A549 (cell line): Measurements from ENCODE around the gene PINK1. TPM values are rescaled to one million over a fixed set of nuclear protein-coding genes. Genes with fewer than 3 reads are reported as not detected.

Experiments
- ATAC-seq, 2 experiments: fragments of 200-7000 bp in 1 of 2; fragments of >200 bp in 1 of 2; cut with Nextera tagmentation in 1 of 2; cut with Tn5 transposase in 1 of 2; 3 replicates each; pipeline versions ENCODE4 v1.8.0 to v1.9.1; 2018 to 2020; ENCODE audit warnings: mild to moderate bottlenecking in 1 of 2, moderate library complexity in 1 of 2
- CTCF ChIA-PET: fragments of 300-600 bp; sonication (Branson Sonifier 250); formaldehyde crosslinking; extraction: SDS; loops from one replicate; lab custom pipeline; 2021; ENCODE audit warnings: antibody characterized with exemption, inconsistent platforms; lab: Yijun Ruan, JAX
- POLR2A ChIA-PET: fragments of 350-600 bp; formaldehyde crosslinking; extraction: SDS; loops from one replicate; lab custom pipeline; 2021; ENCODE audit warnings: antibody characterized with exemption, inconsistent platforms; lab: Yijun Ruan, JAX
- DNase-seq, 2 experiments: peaks; one replicate each; pipeline versions ENCODE4 v3.0.0 to v3.0.0-alpha.2; 2011 to 2016; ENCODE audit warnings: low read depth in 1 of 2, low spot score in 1 of 2
- FAIRE-seq: peaks from 2 replicates; lab custom pipeline; 2011; peaks lifted over from hg19 to GRCh38; lab: Jason Lieb, UNC
- H3K27ac ChIP-seq, 2 experiments: fragments of >200 bp; sonication (Bioruptor Twin); formaldehyde crosslinking; 3 replicates each; pipeline ENCODE4 v1.5.1; 2016 to 2017
- H3K4me1 ChIP-seq: fragments of >200 bp; sonication (Bioruptor Twin); formaldehyde crosslinking; 3 replicates; pipeline ENCODE4 v1.6.1; 2016
- H3K4me2 ChIP-seq: fragments of >200 bp; sonication (Bioruptor Twin); formaldehyde crosslinking; 3 replicates; pipeline ENCODE4 v1.6.1; 2016
- H3K4me3 ChIP-seq: fragments of >200 bp; sonication (Bioruptor Twin); formaldehyde crosslinking; 3 replicates; pipeline ENCODE4 v1.5.1; 2016
- H3K9me3 ChIP-seq: fragments of >200 bp; sonication (Bioruptor Twin); formaldehyde crosslinking; 3 replicates; pipeline ENCODE4 v1.6.1; 2016
- BHLHE40 ChIP-seq: IDR thresholded peaks from 2 replicates; pipeline ENCODE4 v1.6.1; 2012; ENCODE audit warnings: low read depth, low read length, inconsistent platforms
- CBX2 ChIP-seq: fragments of 200-600 bp; sonication (generic); IDR thresholded peaks from 2 replicates; pipeline ENCODE4 v1.6.1; 2016; ENCODE audit warnings: low read depth, mild to moderate bottlenecking, borderline replicate concordance
- CBX8 ChIP-seq: fragments of 200-600 bp; sonication (generic); IDR thresholded peaks from 2 replicates; pipeline ENCODE4 v1.6.1; 2016
- CEBPB ChIP-seq, 2 experiments: fragments of >200 bp in 1 of 2; sonication (Bioruptor Twin) in 1 of 2; formaldehyde crosslinking in 1 of 2; IDR thresholded peaks; 2 replicates each; pipeline ENCODE4 v1.6.1; 2012 to 2016
- ELK1 ChIP-seq: fragments of 150-350 bp; IDR thresholded peaks from 2 replicates; pipeline ENCODE4 v1.6.1; 2014; ENCODE audit warnings: low read depth, mild to moderate bottlenecking, low read length
- GATA3 ChIP-seq: IDR thresholded peaks from 2 replicates; pipeline ENCODE4 v1.6.1; 2012; ENCODE audit warnings: borderline replicate concordance
- HMGXB4 ChIP-seq: fragments of 250-450 bp; sonication (Bioruptor Pico); IDR thresholded peaks from 2 replicates; pipeline ENCODE4 v1.5.0; 2021; ENCODE audit warnings: mild to moderate bottlenecking, moderate library complexity, borderline replicate concordance
- HOXA7 ChIP-seq: fragments of 250-450 bp; sonication (Bioruptor Pico); IDR thresholded peaks from 2 replicates; pipeline ENCODE4 v1.5.0; 2020; ENCODE audit warnings: mild to moderate bottlenecking, moderate library complexity
- HOXB5 ChIP-seq: fragments of 250-450 bp; sonication (Bioruptor Pico); IDR thresholded peaks from 2 replicates; pipeline ENCODE4 v1.5.0; 2020; ENCODE audit warnings: mild to moderate bottlenecking, moderate library complexity
- KDM1A ChIP-seq: fragments of 200-600 bp; sonication (generic); IDR thresholded peaks from 2 replicates; pipeline ENCODE4 v1.6.1; 2016; ENCODE audit warnings: low read depth, mild to moderate bottlenecking
- NR3C1 ChIP-seq: fragments of >200 bp; sonication (Bioruptor Twin); formaldehyde crosslinking; IDR thresholded peaks from 3 replicates; pipeline ENCODE4 v1.6.1; 2017
- PBX3 ChIP-seq: IDR thresholded peaks from 2 replicates; pipeline ENCODE4 v1.6.1; 2012
- PHF8 ChIP-seq: fragments of 200-600 bp; sonication (generic); IDR thresholded peaks from 2 replicates; pipeline ENCODE4 v1.6.1; 2016; ENCODE audit warnings: low read depth, mild to moderate bottlenecking, antibody characterized with exemption, moderate library complexity, borderline replicate concordance
- POLR2A ChIP-seq: IDR thresholded peaks from 2 replicates; pipeline ENCODE4 v1.6.1; 2012; ENCODE audit warnings: mild to moderate bottlenecking, low read length
- SMC3 ChIP-seq: fragments of >200 bp; sonication (Bioruptor Twin); formaldehyde crosslinking; IDR thresholded peaks from 3 replicates; pipeline ENCODE4 v1.6.1; 2018; ENCODE audit warnings: inconsistent platforms
- SREBF2 ChIP-seq: fragments of 450-650 bp; IDR thresholded peaks from 2 replicates; pipeline ENCODE4 v1.6.1; 2014; ENCODE audit warnings: mild to moderate bottlenecking, moderate library complexity
- ZC3H11A ChIP-seq: fragments of 450-650 bp; IDR thresholded peaks from 2 replicates; pipeline ENCODE4 v1.6.1; 2014; ENCODE audit warnings: antibody characterized with exemption, mild to moderate bottlenecking
- ZFP36 ChIP-seq: fragments of 450-650 bp; IDR thresholded peaks from 2 replicates; pipeline ENCODE4 v1.6.1; 2014; ENCODE audit warnings: borderline replicate concordance; ENCODE audit not compliant: partially characterized antibody
- ZNF302 ChIP-seq: fragments of 250-450 bp; sonication (Bioruptor Pico); IDR thresholded peaks from 2 replicates; pipeline ENCODE4 v1.9.0; 2021; ENCODE audit warnings: inconsistent platforms, mild to moderate bottlenecking, moderate library complexity
- WGBS: methylation state at CpG from one replicate; pipeline ENCODE4 v1.1.6; 2017; ENCODE audit errors: missing lambda C conversion rate; 5-methylcytosine and 5-hydroxymethylcytosine counted together
- polyA plus RNA-seq, 4 experiments: library from polyadenylated mRNA; depleted of rRNA in 3 of 4; stranded (reverse); fragments of >200 nt; fragmentation: RNase III in 1 of 4; extraction: RNeasy Plus Mini Kit Qiagen cat#74134 plus additional on column Dnase treatment in 1 of 4; gene quantifications; 2 replicates in 3 of 4; 3 replicates in 1 of 4; pipeline ENCODE4 v1.2.3, GENCODE V29; 2011 to 2017
- TF ChIP-seq, protein P1 (sequence below): fragments of 250-450 bp; sonication (Bioruptor Pico); IDR thresholded peaks from 2 replicates; pipeline ENCODE4 v1.5.0; 2020; ENCODE audit warnings: low read depth, mild to moderate bottlenecking, moderate library complexity
- TF ChIP-seq, protein P2 (sequence below): fragments of >200 bp; sonication (Bioruptor Twin); formaldehyde crosslinking; IDR thresholded peaks from 3 replicates; pipeline ENCODE4 v1.6.1; 2016
- TF ChIP-seq, protein P3 (sequence below): IDR thresholded peaks from 2 replicates; pipeline ENCODE4 v1.6.1; 2012; ENCODE audit warnings: low read depth, borderline replicate concordance
- TF ChIP-seq, protein P4 (sequence below): IDR thresholded peaks from 2 replicates; pipeline ENCODE4 v1.6.1; 2012

Gene PINK1
- polyA plus RNA-seq, 2 of the 4 experiments (the other 2 are of a cell fraction) = 18.9 to 51.4 TPM

DNA sequence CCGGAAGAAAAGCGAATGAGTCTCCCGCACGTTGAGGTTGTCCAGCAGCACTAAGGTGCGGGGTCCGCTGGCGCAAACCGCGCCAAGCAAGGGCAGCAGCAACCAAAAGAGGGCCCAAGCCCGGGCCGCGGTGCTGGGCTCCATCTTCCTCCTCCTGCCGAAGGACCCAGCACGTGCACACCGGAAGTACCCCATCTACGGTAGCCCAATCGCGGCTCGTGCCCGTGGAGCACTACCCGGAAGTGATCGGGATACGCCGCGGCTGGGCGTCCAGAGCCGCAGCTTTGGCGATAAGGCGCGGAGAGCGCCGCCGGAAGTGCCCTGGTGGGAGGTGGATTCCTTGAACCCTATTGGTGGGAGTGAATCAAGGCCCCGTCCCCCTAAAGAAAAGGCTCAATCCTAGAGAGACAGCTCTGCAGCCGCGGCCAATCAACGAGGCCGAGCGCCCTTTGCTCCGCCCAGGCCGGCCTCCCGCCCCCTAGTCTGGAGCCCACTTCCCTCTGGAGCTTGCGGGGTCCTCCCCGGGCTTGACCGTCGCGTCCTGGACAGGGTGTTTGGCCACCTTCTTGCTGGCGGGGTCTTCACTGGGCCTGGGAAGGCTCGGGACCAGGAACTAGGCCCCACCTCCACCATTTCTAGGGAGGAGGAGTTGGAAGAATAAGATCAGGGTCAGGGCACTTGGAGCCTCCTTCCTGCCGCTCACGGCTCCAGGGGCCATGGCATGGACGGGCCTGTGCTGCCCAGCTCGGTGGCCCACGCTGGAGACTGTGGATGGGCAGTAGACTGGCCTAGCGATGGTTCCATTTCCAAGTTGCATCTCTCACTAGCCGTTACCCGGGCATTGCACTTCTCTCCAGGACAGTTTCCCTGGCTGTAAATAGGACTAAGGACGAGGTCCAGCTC lies 28.2 kb downstream of the PINK1 start, which contains the start of gene DDOST (continued):
- TF ChIP-seq BHLHE40 (no peak), ZC3H11A (no peak), HOXB5 (CRISPR knock-in tag) (no peak), POLR2A (peak; percentile 53), PBX3 (no peak), KDM1A (no peak), PHF8 (peak; percentile 80; the same call in 1 of the 2 replicates), SMC3 (no peak), CEBPB (IDR thresholded peaks at IDR 0.05) (no peak), CBX2 (no peak), SREBF2 (no peak), GATA3 (0 out of 2 replicates have a peak, but pooled peaks have one; percentile 38), ZFP36 (no peak), HMGXB4 (CRISPR knock-in tag) (no peak), CBX8 (no peak), ZNF302 (CRISPR knock-in tag) (no peak), NR3C1 (no peak)
- TF ChIP-seq, protein P1, sequence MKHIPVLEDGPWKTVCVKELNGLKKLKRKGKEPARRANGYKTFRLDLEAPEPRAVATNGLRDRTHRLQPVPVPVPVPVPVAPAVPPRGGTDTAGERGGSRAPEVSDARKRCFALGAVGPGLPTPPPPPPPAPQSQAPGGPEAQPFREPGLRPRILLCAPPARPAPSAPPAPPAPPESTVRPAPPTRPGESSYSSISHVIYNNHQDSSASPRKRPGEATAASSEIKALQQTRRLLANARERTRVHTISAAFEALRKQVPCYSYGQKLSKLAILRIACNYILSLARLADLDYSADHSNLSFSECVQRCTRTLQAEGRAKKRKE = no peak
- TF ChIP-seq, protein P2, sequence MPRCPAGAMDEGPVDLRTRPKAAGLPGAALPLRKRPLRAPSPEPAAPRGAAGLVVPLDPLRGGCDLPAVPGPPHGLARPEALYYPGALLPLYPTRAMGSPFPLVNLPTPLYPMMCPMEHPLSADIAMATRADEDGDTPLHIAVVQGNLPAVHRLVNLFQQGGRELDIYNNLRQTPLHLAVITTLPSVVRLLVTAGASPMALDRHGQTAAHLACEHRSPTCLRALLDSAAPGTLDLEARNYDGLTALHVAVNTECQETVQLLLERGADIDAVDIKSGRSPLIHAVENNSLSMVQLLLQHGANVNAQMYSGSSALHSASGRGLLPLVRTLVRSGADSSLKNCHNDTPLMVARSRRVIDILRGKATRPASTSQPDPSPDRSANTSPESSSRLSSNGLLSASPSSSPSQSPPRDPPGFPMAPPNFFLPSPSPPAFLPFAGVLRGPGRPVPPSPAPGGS = 0 out of 3 replicates have a peak, but pooled peaks have one; percentile 35
- TF ChIP-seq, protein P3, sequence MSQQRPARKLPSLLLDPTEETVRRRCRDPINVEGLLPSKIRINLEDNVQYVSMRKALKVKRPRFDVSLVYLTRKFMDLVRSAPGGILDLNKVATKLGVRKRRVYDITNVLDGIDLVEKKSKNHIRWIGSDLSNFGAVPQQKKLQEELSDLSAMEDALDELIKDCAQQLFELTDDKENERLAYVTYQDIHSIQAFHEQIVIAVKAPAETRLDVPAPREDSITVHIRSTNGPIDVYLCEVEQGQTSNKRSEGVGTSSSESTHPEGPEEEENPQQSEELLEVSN = 0 out of 2 replicates have a peak, but pooled peaks have one; percentile 34
- TF ChIP-seq, protein P4, sequence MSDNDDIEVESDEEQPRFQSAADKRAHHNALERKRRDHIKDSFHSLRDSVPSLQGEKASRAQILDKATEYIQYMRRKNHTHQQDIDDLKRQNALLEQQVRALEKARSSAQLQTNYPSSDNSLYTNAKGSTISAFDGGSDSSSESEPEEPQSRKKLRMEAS = peak; percentile 69

- ChIA-PET POLR2A (interaction anchor here (1.1 kb wide), 2 partner anchors 35 to 125 kb away, joined by 3 to 4 read pairs; partner anchors contain the start of gene HP1BP3), CTCF (interaction anchor here (0.6 to 2.4 kb wide), 7 partner anchors 8 to 140 kb away, joined by 3 to 5 read pairs (median 3); no protein-coding TSS in a partner anchor)
- H3K9me3 ChIP-seq = no peaks in the 10 kb centered on the region
- H3K4me2 ChIP-seq = peak overlapping the region; percentile 98
- ATAC-seq (peak; percentile 1 to 10; a peak in 4 of 6 replicates), FAIRE-seq (no peak), DNase-seq (peak in 1 of 2 experiments; percentile 21)
- H3K27ac ChIP-seq = peak overlapping the region; percentile 88 to 97
- H3K4me1 ChIP-seq = peaks cover 18% of the 10 kb centered on the region
- WGBS = 70% methylated on average over 7 of the region's 7 CpGs
- H3K4me3 ChIP-seq = peak overlapping the region; percentile 74
- no peak for TF ChIP-seq HOXA7 (CRISPR knock-in tag)
- no peak for TF ChIP-seq PHF8
- TF ChIP-seq ZNF302 (CRISPR knock-in tag) = no peak
- TF ChIP-seq SREBF2 = no peak
- no peak for TF ChIP-seq ELK1
- TF ChIP-seq, all 56 proteins: peak for 0
These were observed 28.8 kb downstream of the PINK1 start for GRCh38 chr1:20662110-20662475.
